ENCODE measurements around the gene TIMM17B. TPM values are rescaled to one million over a fixed set of nuclear protein-coding genes. Genes with fewer than 3 reads are reported as not detected.

The TIMM17B gene
- total and polyA plus RNA-seq, 2 experiments from 2014 or later, result 42.5 to 113 TPM

DNA sequence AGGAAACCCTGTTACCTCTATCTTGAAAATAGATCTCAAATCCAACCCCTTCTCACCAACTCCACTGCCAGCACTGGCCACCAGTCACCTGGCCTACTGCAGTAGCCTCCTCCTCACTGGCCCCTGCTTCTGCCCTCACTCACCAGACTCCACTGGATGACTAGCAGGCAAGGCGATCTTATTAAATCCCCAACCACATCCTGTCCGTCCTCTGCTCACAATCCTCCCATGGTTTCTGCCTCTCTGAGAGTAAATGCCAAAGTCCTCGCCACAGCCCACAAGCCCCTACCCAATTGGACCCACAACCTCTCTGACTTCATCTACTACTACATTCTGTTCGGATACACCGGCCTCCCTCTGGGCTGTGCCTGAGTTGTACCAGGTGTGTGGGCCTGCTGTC lies 26.7 kb upstream of the TIMM17B start:
- no peaks in the 10 kb centered on the region for H3K4me1 ChIP-seq (ENCODE audit: insufficient read depth)
- no peaks in the 10 kb centered on the region for H3K9me3 ChIP-seq (ENCODE audit: low read depth)
- H3K9me2 ChIP-seq (replicated peaks; ENCODE audit: insufficient read depth), result no peaks in the 10 kb centered on the region
- H3K27me3 ChIP-seq, result no peaks in the 10 kb centered on the region
- no peak overlapping the region for H3K4me3 ChIP-seq
- H4K20me1 ChIP-seq (ENCODE audit: insufficient read depth, poor library complexity, severe bottlenecking), result no peaks in the 10 kb centered on the region
- no peak overlapping the region for H2AFZ ChIP-seq
- no peak for TF ChIP-seq EZH2 (IDR thresholded peaks at IDR 0.05; ENCODE audit: borderline replicate concordance)
- TF ChIP-seq, protein P1, sequence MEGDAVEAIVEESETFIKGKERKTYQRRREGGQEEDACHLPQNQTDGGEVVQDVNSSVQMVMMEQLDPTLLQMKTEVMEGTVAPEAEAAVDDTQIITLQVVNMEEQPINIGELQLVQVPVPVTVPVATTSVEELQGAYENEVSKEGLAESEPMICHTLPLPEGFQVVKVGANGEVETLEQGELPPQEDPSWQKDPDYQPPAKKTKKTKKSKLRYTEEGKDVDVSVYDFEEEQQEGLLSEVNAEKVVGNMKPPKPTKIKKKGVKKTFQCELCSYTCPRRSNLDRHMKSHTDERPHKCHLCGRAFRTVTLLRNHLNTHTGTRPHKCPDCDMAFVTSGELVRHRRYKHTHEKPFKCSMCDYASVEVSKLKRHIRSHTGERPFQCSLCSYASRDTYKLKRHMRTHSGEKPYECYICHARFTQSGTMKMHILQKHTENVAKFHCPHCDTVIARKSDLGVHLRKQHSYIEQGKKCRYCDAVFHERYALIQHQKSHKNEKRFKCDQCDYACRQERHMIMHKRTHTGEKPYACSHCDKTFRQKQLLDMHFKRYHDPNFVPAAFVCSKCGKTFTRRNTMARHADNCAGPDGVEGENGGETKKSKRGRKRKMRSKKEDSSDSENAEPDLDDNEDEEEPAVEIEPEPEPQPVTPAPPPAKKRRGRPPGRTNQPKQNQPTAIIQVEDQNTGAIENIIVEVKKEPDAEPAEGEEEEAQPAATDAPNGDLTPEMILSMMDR (IDR thresholded peaks at IDR 0.05; ENCODE audit: poor library complexity), result no peak
- TF ChIP-seq EZH2phosphoT487 (IDR thresholded peaks at IDR 0.05; ENCODE audit: low read depth, severe bottlenecking, unreplicated experiment), result no peak
- no peaks in the 10 kb centered on the region for H3K36me3 ChIP-seq (replicated peaks; ENCODE audit: insufficient read depth, low read depth)
- WGBS (ENCODE audit: low lambda C conversion rate, missing lambda C conversion rate), result 93% methylated on average over 5 of the region's 5 CpGs
- H3K27ac ChIP-seq, result no peak overlapping the region
- no peaks in the 10 kb centered on the region for H3K79me2 ChIP-seq
- no peak for DNase-seq (ENCODE audit: low spot score)
- no peak overlapping the region for H3K4me2 ChIP-seq

- no peaks in the 10 kb centered on the region for H3K4me1 ChIP-seq (ENCODE audit: insufficient read depth)
- TF ChIP-seq EZH2phosphoT487 (IDR thresholded peaks at IDR 0.05; ENCODE audit: low read depth, severe bottlenecking, unreplicated experiment) (no peak), EZH2 (IDR thresholded peaks at IDR 0.05; ENCODE audit: borderline replicate concordance) (no peak)
- TF ChIP-seq, protein P1 (IDR thresholded peaks at IDR 0.05; ENCODE audit: poor library complexity), result no peak
- no peaks in the 10 kb centered on the region for H3K9me3 ChIP-seq (ENCODE audit: low read depth)
- no peak for DNase-seq (ENCODE audit: low spot score)
- no peaks in the 10 kb centered on the region for H4K20me1 ChIP-seq (ENCODE audit: insufficient read depth, poor library complexity, severe bottlenecking)
- no peaks in the 10 kb centered on the region for H3K36me3 ChIP-seq (replicated peaks; ENCODE audit: insufficient read depth, low read depth)
- H2AFZ ChIP-seq, result no peak overlapping the region
- WGBS (ENCODE audit: low lambda C conversion rate, missing lambda C conversion rate), result 95% methylated on average over 13 of the region's 13 CpGs
- H3K9me2 ChIP-seq (replicated peaks; ENCODE audit: insufficient read depth), result no peaks in the 10 kb centered on the region
- no peak overlapping the region for H3K4me2 ChIP-seq
- no peak overlapping the region for H3K4me3 ChIP-seq
- no peaks in the 10 kb centered on the region for H3K79me2 ChIP-seq
- no peak overlapping the region for H3K27ac ChIP-seq
- H3K27me3 ChIP-seq, result no peaks in the 10 kb centered on the region
Measured at GRCh38 chrX:48923771-48924170, 26.2 kb upstream of the TIMM17B start.

DNA sequence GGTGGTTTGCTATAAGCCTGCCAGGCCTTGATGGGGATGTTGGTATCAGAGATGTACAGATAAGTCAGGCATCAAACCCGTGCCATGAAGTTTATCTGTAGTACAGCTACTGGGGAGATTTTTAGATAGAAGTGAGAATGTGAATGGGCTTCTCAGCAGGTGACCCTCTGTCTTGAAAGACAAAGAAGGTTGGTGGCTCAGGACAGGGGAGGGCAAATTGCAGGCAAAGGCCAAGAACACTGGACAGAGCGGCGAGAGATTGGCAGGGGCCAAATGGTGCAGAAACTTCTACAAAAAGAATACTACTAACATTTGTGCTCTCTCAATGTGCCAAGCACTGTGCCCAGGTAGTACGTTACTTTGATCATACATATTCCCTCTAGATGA lies 23.1 kb upstream of the TIMM17B start:
- no peak for TF ChIP-seq EZH2phosphoT487 (IDR thresholded peaks at IDR 0.05; ENCODE audit: low read depth, severe bottlenecking, unreplicated experiment)
- TF ChIP-seq, protein P1 (IDR thresholded peaks at IDR 0.05; ENCODE audit: poor library complexity), result no peak
- no peak for TF ChIP-seq EZH2 (IDR thresholded peaks at IDR 0.05; ENCODE audit: borderline replicate concordance)
- Histone ChIP-seq H3K4me3 (no peak overlapping the region), H3K9me2 (replicated peaks; ENCODE audit: insufficient read depth) (no peaks in the 10 kb centered on the region), H3K4me2 (no peak overlapping the region), H4K20me1 (ENCODE audit: insufficient read depth, poor library complexity, severe bottlenecking) (no peaks in the 10 kb centered on the region), H3K27ac (no peak overlapping the region), H3K36me3 (replicated peaks; ENCODE audit: insufficient read depth, low read depth) (no peaks in the 10 kb centered on the region), H3K4me1 (ENCODE audit: insufficient read depth) (no peaks in the 10 kb centered on the region), H3K79me2 (no peaks in the 10 kb centered on the region), H3K9me3 (ENCODE audit: low read depth) (no peaks in the 10 kb centered on the region), H2AFZ (no peak overlapping the region), H3K27me3 (no peaks in the 10 kb centered on the region)
- DNase-seq (ENCODE audit: low spot score), result no peak
- WGBS (ENCODE audit: low lambda C conversion rate, missing lambda C conversion rate), result 74% methylated on average over 4 of the region's 4 CpGs
